Measurements from ENCODE around the gene FAM120A.

DNA sequence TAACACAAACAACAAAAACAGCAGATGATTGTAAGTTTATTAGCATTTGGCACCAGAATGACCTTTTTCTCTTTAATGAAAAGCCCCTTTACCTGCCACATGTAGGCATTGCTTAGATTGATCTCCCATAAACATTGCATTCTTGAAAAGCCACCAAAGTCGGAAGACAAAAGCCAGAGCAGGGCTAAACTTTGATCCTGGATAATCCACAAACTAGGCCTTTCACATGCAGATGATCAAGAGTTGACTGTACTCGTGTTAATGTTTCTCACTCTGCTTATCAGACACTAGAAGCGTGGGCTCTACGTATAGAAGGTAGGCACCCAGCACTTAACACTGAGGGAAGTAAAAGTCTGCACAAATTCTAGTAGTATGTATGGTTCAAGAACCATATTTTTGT, 103.9 kb downstream of the FAM120A start:
- TF ChIP-seq, protein P1, sequence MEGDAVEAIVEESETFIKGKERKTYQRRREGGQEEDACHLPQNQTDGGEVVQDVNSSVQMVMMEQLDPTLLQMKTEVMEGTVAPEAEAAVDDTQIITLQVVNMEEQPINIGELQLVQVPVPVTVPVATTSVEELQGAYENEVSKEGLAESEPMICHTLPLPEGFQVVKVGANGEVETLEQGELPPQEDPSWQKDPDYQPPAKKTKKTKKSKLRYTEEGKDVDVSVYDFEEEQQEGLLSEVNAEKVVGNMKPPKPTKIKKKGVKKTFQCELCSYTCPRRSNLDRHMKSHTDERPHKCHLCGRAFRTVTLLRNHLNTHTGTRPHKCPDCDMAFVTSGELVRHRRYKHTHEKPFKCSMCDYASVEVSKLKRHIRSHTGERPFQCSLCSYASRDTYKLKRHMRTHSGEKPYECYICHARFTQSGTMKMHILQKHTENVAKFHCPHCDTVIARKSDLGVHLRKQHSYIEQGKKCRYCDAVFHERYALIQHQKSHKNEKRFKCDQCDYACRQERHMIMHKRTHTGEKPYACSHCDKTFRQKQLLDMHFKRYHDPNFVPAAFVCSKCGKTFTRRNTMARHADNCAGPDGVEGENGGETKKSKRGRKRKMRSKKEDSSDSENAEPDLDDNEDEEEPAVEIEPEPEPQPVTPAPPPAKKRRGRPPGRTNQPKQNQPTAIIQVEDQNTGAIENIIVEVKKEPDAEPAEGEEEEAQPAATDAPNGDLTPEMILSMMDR (IDR thresholded peaks at IDR 0.05): no peak
- TF ChIP-seq POLR2AphosphoS5 (IDR thresholded peaks at IDR 0.05) (no peak), POLR2A (IDR thresholded peaks at IDR 0.05) (no peak)

All from prostate gland (tissue), 2 donors.